HG03354 (cell line): ENCODE data around the gene CHST12.

Experiments
- ATAC-seq: cut with Tn5 transposase; IDR thresholded peaks from one replicate; pipeline ENCODE4 v1.9.1; 2021; ENCODE audit warnings: mild to moderate bottlenecking; ENCODE audit not compliant: unreplicated experiment, poor library complexity, severe bottlenecking

Gene CHST12

DNA sequence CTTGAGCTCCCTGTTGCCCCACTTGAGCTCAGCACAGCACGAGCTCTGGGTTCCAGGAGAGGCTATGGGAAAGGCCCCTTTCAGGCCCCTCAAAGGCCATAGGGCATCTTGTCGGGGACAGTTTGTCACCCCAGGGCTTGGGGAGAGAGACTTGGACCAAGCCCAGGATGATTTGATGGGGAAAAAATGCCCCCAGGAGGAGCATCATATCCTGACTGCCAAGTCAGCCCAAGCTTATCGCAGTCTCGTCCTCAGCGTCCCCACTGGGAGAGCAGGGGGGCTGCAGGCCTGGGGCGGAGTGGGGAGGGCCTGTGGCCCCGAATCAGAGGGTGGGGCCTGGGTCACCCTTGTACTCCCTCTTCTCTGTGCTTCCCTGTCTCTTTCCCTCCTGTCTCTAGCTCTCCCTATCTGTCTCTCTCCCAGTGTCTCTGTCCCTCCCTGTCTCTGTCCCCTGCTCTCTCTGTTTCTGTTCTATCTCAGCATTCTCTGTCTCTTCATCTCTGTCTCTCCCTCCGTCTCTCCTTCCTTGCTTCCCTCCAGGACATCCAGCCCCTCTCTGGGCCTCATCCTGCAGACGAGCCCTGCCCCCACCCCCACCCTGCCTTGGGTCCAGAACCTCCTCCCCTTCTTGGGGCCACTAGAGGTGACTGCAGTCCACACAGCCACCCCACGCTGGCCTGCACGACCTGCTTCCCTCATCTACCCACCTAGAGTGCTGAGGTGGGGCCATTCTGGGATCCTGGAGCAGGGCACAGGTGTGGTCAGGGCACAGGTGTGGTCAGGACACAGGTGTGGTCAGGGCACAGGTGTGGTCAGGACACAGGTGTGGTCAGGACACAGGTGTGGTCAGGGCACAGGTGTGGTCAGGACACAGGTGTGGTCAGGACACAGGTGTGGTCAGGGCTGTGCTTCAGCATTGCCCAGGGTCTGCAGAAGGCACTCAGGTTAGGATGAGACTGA is 90.1 kb downstream of the CHST12 start:
- no peak for ATAC-seq

DNA sequence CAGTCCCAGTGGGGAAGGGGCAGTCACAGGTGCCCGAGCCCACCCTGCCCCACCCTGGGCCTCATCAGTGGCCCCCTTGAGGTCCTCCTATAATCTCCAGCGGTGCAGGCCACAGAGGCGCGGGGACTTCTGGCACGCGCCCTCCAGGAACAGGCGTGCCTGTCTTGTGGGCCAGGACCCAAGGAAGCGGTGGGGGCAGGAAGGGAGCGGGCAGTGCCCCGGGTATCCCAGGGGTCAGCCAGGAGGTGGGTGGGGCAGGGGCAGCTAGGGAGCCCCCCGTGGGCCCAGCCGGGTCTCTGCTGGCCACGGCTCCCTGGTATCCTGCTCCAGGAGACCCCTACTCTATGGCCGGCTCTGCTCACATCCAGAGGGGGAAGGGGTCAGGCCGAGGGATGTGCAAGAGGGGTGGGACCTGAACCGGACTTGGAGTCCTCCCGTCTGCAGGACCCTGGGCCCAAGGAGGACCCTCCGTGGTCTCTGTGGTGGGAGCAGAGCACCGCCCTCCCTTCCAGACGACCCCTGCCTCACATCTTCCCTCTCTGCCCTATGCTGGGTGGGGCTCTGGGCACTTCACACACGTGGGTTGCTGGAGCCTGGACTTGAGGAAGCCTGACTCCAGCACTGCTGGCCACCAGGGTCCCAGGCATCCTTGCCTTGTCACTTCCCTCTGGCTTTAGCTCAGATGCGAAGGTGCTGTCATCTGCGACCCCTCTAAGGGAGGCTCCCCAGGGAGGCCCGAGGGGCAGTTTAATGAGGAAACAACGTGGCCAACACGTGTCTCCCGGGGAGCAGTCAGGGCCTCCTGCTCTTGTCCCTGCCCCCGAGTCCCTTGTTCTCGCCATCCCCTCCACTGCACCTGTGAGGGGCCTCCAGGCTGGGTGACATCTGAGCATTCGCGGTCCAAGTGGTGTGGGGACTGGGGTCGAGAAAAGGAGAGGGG is 91.0 kb downstream of the CHST12 start:
- ATAC-seq = no peak

DNA sequence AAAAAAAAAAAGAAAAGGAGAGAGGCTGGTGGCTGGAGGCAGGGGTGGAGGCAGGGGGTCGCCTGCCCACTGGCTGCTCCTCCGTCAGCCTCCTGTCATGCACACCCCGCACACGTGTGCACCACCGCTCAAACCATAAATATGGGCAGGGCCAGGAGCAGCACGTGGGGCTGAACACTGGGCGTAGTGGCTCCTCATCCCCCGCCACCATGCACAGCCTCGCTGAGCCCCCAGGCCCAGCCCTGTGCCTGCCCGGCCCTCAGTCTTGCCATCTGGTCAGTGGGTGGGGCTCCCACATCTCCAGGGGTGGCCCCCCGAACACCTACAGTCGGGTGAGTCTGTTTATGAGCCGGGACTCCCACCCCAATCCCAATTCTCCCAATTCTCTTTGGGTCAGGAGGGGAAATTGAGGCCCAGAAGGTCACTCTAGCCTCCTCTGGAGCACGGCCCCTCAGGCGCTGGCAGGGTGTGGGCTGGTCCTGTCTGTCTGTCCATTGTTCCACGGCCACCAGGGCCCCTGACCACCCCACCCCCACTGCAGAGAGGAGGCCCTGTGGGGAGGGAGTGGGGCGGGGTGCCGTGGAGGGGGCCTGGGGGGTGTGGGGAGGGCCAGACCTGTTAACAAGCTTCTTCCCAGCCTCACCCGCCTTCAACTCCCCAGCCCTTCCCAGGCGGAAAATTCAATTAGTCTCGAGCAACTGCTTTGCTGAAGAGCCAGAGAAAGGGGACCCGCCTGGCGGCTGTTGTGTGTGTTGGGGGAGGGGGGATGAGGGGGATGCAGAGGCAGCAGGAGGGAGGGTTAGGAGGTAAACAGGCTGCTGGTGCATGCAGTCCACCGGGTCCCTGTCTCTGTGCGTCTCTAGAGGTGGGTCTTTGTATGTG is 92.2 kb downstream of the CHST12 start:
- no peak for ATAC-seq

DNA sequence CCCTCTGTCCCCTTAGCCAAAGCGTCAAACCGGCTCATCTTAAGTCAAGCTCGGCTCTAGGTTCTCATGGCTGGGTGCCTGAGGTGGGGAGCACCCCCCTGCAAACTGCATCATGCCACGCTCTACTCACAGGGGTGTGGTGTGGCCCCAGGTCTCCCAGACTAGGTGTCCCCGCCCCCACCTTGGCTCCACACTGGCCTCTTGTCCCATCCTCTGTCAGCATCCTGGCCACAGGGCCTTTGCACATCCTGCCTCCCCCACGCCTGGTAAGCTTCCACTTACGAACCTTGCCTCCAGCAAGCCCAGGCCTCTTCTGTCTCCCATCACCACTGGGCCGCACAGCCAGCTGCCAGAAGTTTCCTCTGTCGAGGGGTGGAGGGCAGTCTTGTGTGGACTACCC is 93.0 kb downstream of the CHST12 start:
- ATAC-seq = no peak

DNA sequence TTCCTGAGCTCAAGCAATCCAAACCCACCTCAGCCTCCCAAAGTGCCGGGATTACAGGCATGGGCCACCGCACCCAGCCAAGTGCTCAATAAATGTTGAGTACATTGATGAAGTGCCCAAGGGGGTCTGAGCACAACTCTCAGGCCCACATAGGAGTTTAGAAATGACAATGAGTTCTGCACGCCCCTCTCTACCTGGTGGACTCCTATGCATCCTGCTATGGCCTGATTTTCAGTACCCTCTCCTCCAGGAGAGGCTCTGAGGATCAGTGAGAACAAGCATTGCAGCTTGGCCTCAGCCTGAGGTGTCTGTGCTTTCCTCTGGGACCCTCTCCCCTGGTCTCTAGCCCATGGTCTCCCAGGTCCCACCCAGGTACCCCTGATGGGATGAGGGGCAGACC is 93.7 kb downstream of the CHST12 start:
- ATAC-seq = no peak

DNA sequence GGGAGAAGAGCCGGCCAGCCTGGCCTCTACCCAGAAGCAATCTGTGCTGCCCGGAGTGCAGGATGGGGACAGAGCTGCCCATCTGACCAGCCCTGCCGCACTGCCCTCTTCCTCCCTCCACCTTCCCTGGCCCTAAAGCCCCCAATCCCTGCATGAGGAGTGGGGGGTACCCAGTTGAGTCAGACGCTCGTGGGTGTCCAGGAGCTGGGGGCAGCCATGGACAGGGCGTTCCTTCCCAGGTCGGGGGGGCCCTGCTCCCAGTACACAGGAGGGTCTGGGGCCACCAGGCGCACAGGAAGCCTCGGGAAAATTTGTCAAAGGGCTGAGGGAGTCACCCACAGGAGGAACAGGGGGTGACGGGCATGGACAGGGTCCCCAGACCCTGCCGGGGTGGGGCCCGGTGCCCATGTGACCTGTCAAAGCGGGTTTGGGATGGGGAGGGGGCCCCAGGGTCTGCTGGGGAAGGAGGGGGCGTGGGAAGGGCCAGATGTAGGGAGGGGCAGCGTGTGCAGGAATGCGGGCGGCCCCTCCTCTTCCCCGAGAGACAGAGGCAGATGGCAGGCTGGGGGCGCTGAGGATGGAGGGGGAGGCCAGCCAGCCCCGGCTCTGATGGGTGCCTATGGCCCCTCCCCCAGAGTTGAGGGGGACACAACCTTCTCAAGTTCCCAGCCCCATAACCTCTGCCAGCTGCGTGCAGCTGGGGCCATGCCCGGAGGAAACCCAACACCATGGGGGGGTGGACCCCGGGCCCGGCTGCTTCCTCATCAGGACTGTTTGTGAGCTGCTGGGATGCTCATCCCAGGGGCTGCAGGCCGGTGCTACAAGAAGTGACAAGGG is 94.3 kb downstream of the CHST12 start:
- no peak for ATAC-seq
